Thymus (tissue), 11 donors: ENCODE measurements around the gene FAM20A. TPM values are rescaled to one million over a fixed set of nuclear protein-coding genes. Genes with fewer than 3 reads are reported as not detected.

Source experiments
- DNase-seq, 9 donors: peaks; one replicate each; pipeline ENCODE4 v3.0.0-alpha.2; 2013; ENCODE audit warnings: low spot score in 9 of 9, low read depth in 6 of 9, missing footprints in 1 of 9
- H3K27ac ChIP-seq, 2 donors: one replicate each; pipeline ENCODE4 v1.5.1; 2013; ENCODE audit warnings: control low read depth in 1 of 2, low read depth in 1 of 2, low read length in 1 of 2, mild to moderate bottlenecking in 1 of 2, moderate library complexity in 1 of 2
- H3K27me3 ChIP-seq, 2 donors: one replicate each; pipeline ENCODE4 v1.5.1; 2013; ENCODE audit warnings: low read length in 1 of 2; ENCODE audit not compliant: control insufficient read depth in 2 of 2, insufficient read depth in 1 of 2
- H3K36me3 ChIP-seq, 2 donors: one replicate each; pipeline ENCODE4 v1.5.1; 2013; ENCODE audit warnings: low read length in 1 of 2, mild to moderate bottlenecking in 1 of 2, moderate library complexity in 1 of 2; ENCODE audit not compliant: control insufficient read depth in 2 of 2, insufficient read depth in 2 of 2
- H3K4me1 ChIP-seq, 2 donors: one replicate each; pipeline ENCODE4 v1.5.1; 2013; ENCODE audit warnings: low read length in 2 of 2; ENCODE audit not compliant: control insufficient read depth in 2 of 2, insufficient read depth in 2 of 2
- H3K4me3 ChIP-seq, 2 donors: one replicate each; pipeline ENCODE4 v1.5.1; 2013; ENCODE audit warnings: low read length in 2 of 2, control low read depth in 1 of 2, mild to moderate bottlenecking in 1 of 2
- H3K9me3 ChIP-seq, 2 donors: one replicate each; pipeline ENCODE4 v1.5.1; 2013; ENCODE audit warnings: low read length in 1 of 2, mild to moderate bottlenecking in 1 of 2; ENCODE audit not compliant: control insufficient read depth in 2 of 2, insufficient read depth in 1 of 2
- WGBS: extraction: QIAGEN DNeasy Blood & Tissue Kit; methylation state at CpG from one replicate; pipeline ENCODE4 v1.1.7; 2013; 5-methylcytosine and 5-hydroxymethylcytosine counted together
- polyA plus RNA-seq: library from polyadenylated mRNA; stranded (reverse); fragments of 200-250 nt; gene quantifications from one replicate; pipeline ENCODE4 v1.2.3, GENCODE V29; 2013
- total RNA-seq: library from RNA; stranded (reverse); fragments of 120-200 nt; gene quantifications from one replicate; pipeline ENCODE4 v1.2.4, GENCODE V29; 2013
- donor health status: healthy.

Gene FAM20A
- total and polyA plus RNA-seq, 2 donors = 3.7 to 35.3 TPM

GRCh38 chr17:68595986-68596385 lies 5.2 kb downstream of the FAM20A start:
- H3K36me3 ChIP-seq = no peaks in the 10 kb centered on the region
- no peak overlapping the region for H3K4me3 ChIP-seq
- H3K27ac ChIP-seq = peak overlapping the region in 1 of 2 donors; percentile 2
- H3K27me3 ChIP-seq = peaks cover 29 to 60% of the 10 kb centered on the region in 2 donors
- WGBS = 74% methylated on average over 2 of the region's 2 CpGs
- no peaks in the 10 kb centered on the region for H3K9me3 ChIP-seq
- peaks cover 0 to 15% of the 10 kb centered on the region in 2 donors for H3K4me1 ChIP-seq
- DNase-seq = peak in 2 of 9 donors; percentile 29 to 46

- Histone ChIP-seq H3K4me1 (peaks cover 0 to 15% of the 10 kb centered on the region in 2 donors), H3K4me3 (no peak overlapping the region), H3K9me3 (no peaks in the 10 kb centered on the region), H3K27ac (no peak overlapping the region), H3K27me3 (peaks cover 24 to 56% of the 10 kb centered on the region in 2 donors), H3K36me3 (no peaks in the 10 kb centered on the region)
- no peak for DNase-seq
- 72% methylated on average over 5 of the region's 5 CpGs for WGBS
Measured at GRCh38 chr17:68595496-68595895, 5.7 kb downstream of the FAM20A start.

- no peak for DNase-seq
- peaks cover 0 to 15% of the 10 kb centered on the region in 2 donors for H3K4me1 ChIP-seq
- H3K4me3 ChIP-seq = no peak overlapping the region
- H3K36me3 ChIP-seq = no peaks in the 10 kb centered on the region
- no peaks in the 10 kb centered on the region for H3K9me3 ChIP-seq
- H3K27me3 ChIP-seq = peaks cover 15 to 46% of the 10 kb centered on the region in 2 donors
- H3K27ac ChIP-seq = no peak overlapping the region
- 97% methylated on average over 2 of the region's 2 CpGs for WGBS
Measured at GRCh38 chr17:68594552-68594951, 6.6 kb downstream of the FAM20A start.

- H3K4me3 ChIP-seq = no peak overlapping the region
- WGBS = 92% methylated on average over 3 of the region's 3 CpGs
- peaks cover 0 to 4% of the 10 kb centered on the region in 2 donors for H3K9me3 ChIP-seq
- peaks cover 0 to 15% of the 10 kb centered on the region in 2 donors for H3K4me1 ChIP-seq
- H3K36me3 ChIP-seq = no peaks in the 10 kb centered on the region
- H3K27ac ChIP-seq = peak overlapping the region; percentile 18 to 42
- no peak for DNase-seq
- H3K27me3 ChIP-seq = peaks cover 3 to 30% of the 10 kb centered on the region in 2 donors
Measured at GRCh38 chr17:68592682-68593641, 8.2 kb downstream of the FAM20A start.

- DNase-seq = no peak
- Histone ChIP-seq H3K4me1 (peaks cover 0 to 15% of the 10 kb centered on the region in 2 donors), H3K36me3 (no peaks in the 10 kb centered on the region), H3K4me3 (no peak overlapping the region), H3K27ac (peak overlapping the region in 1 of 2 donors; percentile 1), H3K9me3 (peaks cover 0 to 4% of the 10 kb centered on the region in 2 donors), H3K27me3 (peaks cover 0 to 22% of the 10 kb centered on the region in 2 donors)
- WGBS = 88% methylated on average over 2 of the region's 2 CpGs
Measured at GRCh38 chr17:68592009-68592408, 9.2 kb downstream of the FAM20A start.

- Histone ChIP-seq H3K27me3 (peaks cover 0 to 20% of the 10 kb centered on the region in 2 donors), H3K27ac (peak overlapping the region in 1 of 2 donors; percentile 24), H3K9me3 (peaks cover 0 to 4% of the 10 kb centered on the region in 2 donors), H3K4me1 (peaks cover 0 to 15% of the 10 kb centered on the region in 2 donors), H3K36me3 (no peaks in the 10 kb centered on the region), H3K4me3 (no peak overlapping the region)
- 87% methylated on average over 12 of the region's 12 CpGs for WGBS
- DNase-seq = no peak
Measured at GRCh38 chr17:68591583-68591982, 9.6 kb downstream of the FAM20A start.

DNA sequence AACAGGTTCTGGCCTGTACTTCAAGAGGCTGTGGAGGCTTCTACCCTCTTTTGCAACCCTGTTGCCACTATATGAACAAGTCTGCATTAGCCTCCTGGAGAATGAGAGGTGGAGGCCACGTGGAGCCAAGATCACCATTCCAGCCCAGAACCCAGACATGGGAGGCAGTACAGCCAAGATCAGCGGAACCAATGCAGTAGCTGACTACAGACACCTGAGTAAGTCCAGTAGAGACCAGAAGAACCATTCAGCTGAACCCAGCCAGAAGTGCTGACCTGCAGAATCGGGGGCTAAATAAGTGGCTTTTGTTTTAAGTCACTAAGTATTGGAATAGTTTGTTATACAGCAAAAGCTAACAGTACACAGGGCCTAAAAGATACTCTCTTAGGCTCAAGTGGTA lies 12.1 kb downstream of the FAM20A start:
- 93% methylated on average over 3 of the region's 3 CpGs for WGBS
- peaks cover 0 to 4% of the 10 kb centered on the region in 2 donors for H3K9me3 ChIP-seq
- no peaks in the 10 kb centered on the region for H3K36me3 ChIP-seq
- no peak overlapping the region for H3K27ac ChIP-seq
- no peak for DNase-seq
- peaks cover 0 to 4% of the 10 kb centered on the region in 2 donors for H3K27me3 ChIP-seq
- H3K4me1 ChIP-seq = peaks cover 0 to 2% of the 10 kb centered on the region in 2 donors
- no peak overlapping the region for H3K4me3 ChIP-seq

- Histone ChIP-seq H3K4me1 (no peaks in the 10 kb centered on the region), H3K27ac (peak overlapping the region in 1 of 2 donors; percentile 42), H3K36me3 (no peaks in the 10 kb centered on the region), H3K4me3 (no peak overlapping the region), H3K27me3 (peaks cover 0 to 4% of the 10 kb centered on the region in 2 donors), H3K9me3 (peaks cover 0 to 4% of the 10 kb centered on the region in 2 donors)
- DNase-seq = no peak
- 76% methylated on average over 1 of the region's 1 CpG for WGBS
Measured at GRCh38 chr17:68588362-68588761, 12.8 kb downstream of the FAM20A start.

DNA sequence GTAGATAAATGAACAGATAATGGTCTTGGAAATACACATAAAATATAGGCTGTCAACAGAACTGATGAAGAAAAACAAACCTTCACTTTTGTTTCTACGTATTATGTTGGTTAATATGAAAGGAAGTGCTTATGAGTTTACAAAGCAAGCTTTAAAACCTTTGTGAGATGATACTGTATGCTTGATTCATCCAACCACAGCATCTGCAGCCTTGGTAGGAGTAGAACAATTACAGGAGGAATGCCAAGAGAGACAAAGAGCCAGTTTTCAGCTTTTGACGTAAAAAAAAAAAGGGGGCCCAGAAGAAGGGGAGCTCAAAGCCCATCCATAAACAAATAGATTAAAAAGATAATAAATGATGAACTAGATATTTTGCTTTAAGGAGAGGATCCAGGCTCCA lies 13.3 kb downstream of the FAM20A start:
- Histone ChIP-seq H3K27ac (peak overlapping the region in 1 of 2 donors; percentile 42), H3K27me3 (peaks cover 0 to 4% of the 10 kb centered on the region in 2 donors), H3K36me3 (no peaks in the 10 kb centered on the region), H3K4me1 (no peaks in the 10 kb centered on the region), H3K9me3 (peaks cover 0 to 4% of the 10 kb centered on the region in 2 donors), H3K4me3 (no peak overlapping the region)
- DNase-seq = no peak
- 92% methylated on average over 2 of the region's 2 CpGs for WGBS
